Heart left ventricle (tissue), 16 donors: ENCODE measurements around the gene CTDSP2. TPM values are rescaled to one million over a fixed set of nuclear protein-coding genes. Genes with fewer than 3 reads are reported as not detected.
A peak's percentile ranks its signal among the peaks of the same experiment; 100 is the strongest.

Source experiments
- ATAC-seq, 4 donors: fragments of 200-7000 bp; cut with Tn5 transposase; one replicate each; pipeline ENCODE4 v1.9.1; 2020 to 2022; ENCODE audit warnings: moderate library complexity in 4 of 4, mild to moderate bottlenecking in 3 of 4, moderate number of reproducible peaks in 1 of 4
- DNase-seq, 5 donors: peaks; one replicate each; pipeline ENCODE4 v3.0.0-alpha.2; 2020
- H3K27ac ChIP-seq, 12 donors: fragments of 200-600 bp; sonication (generic) in 4 of 12; one replicate each; pipeline versions ENCODE4 v1.5.0 to v1.8.0; 2016 to 2022; ENCODE audit warnings: mild to moderate bottlenecking in 2 of 12
- H3K27me3 ChIP-seq, 9 donors: fragments of 200-600 bp; sonication (generic) in 2 of 9; one replicate each; pipeline versions ENCODE4 v1.5.1 to v1.8.0; 2016 to 2022; ENCODE audit warnings: mild to moderate bottlenecking in 3 of 9
- H3K36me3 ChIP-seq, 9 donors: fragments of 200-600 bp; sonication (generic) in 2 of 9; one replicate each; pipeline versions ENCODE4 v1.5.0 to v1.8.0; 2018 to 2022; ENCODE audit warnings: mild to moderate bottlenecking in 2 of 9
- H3K4me1 ChIP-seq, 12 donors: fragments of 200-600 bp; sonication (generic) in 4 of 12; one replicate each; pipeline versions ENCODE4 v1.5.0 to v1.8.0; 2016 to 2022; ENCODE audit warnings: mild to moderate bottlenecking in 3 of 12
- H3K4me3 ChIP-seq, 12 donors: fragments of 200-600 bp; sonication (generic) in 4 of 12; one replicate each; pipeline versions ENCODE4 v1.5.0 to v1.8.0; 2017 to 2022; ENCODE audit warnings: mild to moderate bottlenecking in 9 of 12, moderate library complexity in 4 of 12
- H3K9me3 ChIP-seq, 12 donors: fragments of 200-600 bp; sonication (generic) in 4 of 12; one replicate each; pipeline versions ENCODE4 v1.5.0 to v1.8.0; 2016 to 2022; ENCODE audit warnings: mild to moderate bottlenecking in 1 of 12
- CTCF ChIP-seq, 12 donors: fragments of 200-600 bp; sonication (generic) in 4 of 12; IDR thresholded peaks; one replicate each; pipeline versions ENCODE4 v1.5.0 to v1.8.0; 2018 to 2022; ENCODE audit warnings: antibody characterized with exemption in 12 of 12, mild to moderate bottlenecking in 5 of 12
- POLR2A ChIP-seq, 2 donors: fragments of 450-650 bp; IDR thresholded peaks; one replicate each; pipeline ENCODE4 v1.6.1; 2017; ENCODE audit warnings: antibody characterized with exemption in 2 of 2, mild to moderate bottlenecking in 2 of 2, moderate library complexity in 2 of 2
- WGBS, 4 donors: extraction: QIAGEN DNeasy Blood & Tissue Kit in 2 of 4; methylation state at CpG; one replicate each; pipeline versions ENCODE4 v1.1.5 to v1.1.7; 2013 to 2018; 5-methylcytosine and 5-hydroxymethylcytosine counted together
- intact Hi-C, 10 donors: fragments of 100-400 bp; cut with DNase I; formaldehyde crosslinking; loops; one replicate each; pipeline versions ENCODE4 v1.11.1 to v1.14.2; 2022
- polyA plus RNA-seq, 2 donors: library from polyadenylated mRNA; stranded (reverse); fragments of 200-250 nt; gene quantifications; one replicate each; pipeline ENCODE4 v1.2.3, GENCODE V29; 2013
- total RNA-seq, 9 donors: library from RNA; depleted of rRNA in 2 of 9; stranded (reverse); fragments of >200 nt in 2 of 9; fragmentation: NEBNext Ultra II Directional in 3 of 9; extraction: Animal tissue kit (Norgen Biotek cat#: 25700) in 3 of 9; gene quantifications; one replicate each; pipeline versions ENCODE4 v1.1.0 to v1.2.4, GENCODE V29; 2016 to 2023
- donor health status: ischemic (EF 13 %, LVEDD 7.1; RV severe dilation, severe dysfunction).
- donor health status: healthy with polysubstance abuse.
- donor health status: DM: no; HTN: yes; CAD: no.
- donor health status: DM: no; HTN: no; CAD: no.
- donor health status: ischemic (EF 25% LVEDD 6.9; RV normal size, moderate dysfunction).
- donor health status: ischemic (EF 25% LVEDD 5.7; RV mildly dilated, moderate dysfunction).
- donor health status: healthy.
- donor health status: DM: yes; HTN: yes; CAD: no.
- donor health status: ischemic (EF 35%, LVEDD 5.7; RV mildly dilated, moderate dysfunction).
- donor health status: nonischemic (EF 11% LVEDD 7.7; RV severe dilation, severe dysfunction).
- donor health status: DM: yes; HTN: yes; CAD: no.
- donor health status: PGD.
- donor health status: ischemic (EF 29% LVEDD 5.4; RV normal size, mild dysfunction).
- donor health status: nonischemic (EF 23%, LVEDD 6.1; RV moderate dilation, normal function).

CTDSP2 gene
- total and polyA plus RNA-seq, 11 donors = 28.0 to 191 (median 82.9) TPM

GRCh38 chr12:57816855-57817151 is 29.7 kb downstream of the CTDSP2 start:
- peak in 4 of 5 donors; percentile 63 to 81 (median 66) for DNase-seq
- no peak overlapping the region for H3K4me3 ChIP-seq
- no peak for TF ChIP-seq POLR2A (IDR thresholded peaks at IDR 0.05)
- no peak for TF ChIP-seq CTCF (IDR thresholded peaks at IDR 0.05)
- peaks cover 0 to 56% (median 42%) of the 10 kb centered on the region in 9 donors for H3K36me3 ChIP-seq
- intact Hi-C loops = no loop called here
- no peaks in the 10 kb centered on the region for H3K27me3 ChIP-seq
- 37 to 63% (median 47%) methylated on average over 5 of the region's 5 CpGs for WGBS, 4 donors
- H3K27ac ChIP-seq = peak overlapping the region; percentile 35 to 87 (median 70)
- H3K4me1 ChIP-seq = peaks cover 7 to 56% (median 46%) of the 10 kb centered on the region in 12 donors
- peak; percentile 78 to 89 (median 84) for ATAC-seq
- no peaks in the 10 kb centered on the region for H3K9me3 ChIP-seq

GRCh38 chr12:57816001-57816854 is 30.3 kb downstream of the CTDSP2 start:
- Histone ChIP-seq H3K27me3 (no peaks in the 10 kb centered on the region), H3K9me3 (no peaks in the 10 kb centered on the region), H3K4me3 (no peak overlapping the region), H3K27ac (peak overlapping the region; percentile 35 to 76 (median 69)), H3K4me1 (peaks cover 7 to 54% (median 44%) of the 10 kb centered on the region in 12 donors), H3K36me3 (peaks cover 0 to 56% (median 42%) of the 10 kb centered on the region in 9 donors)
- no peak for TF ChIP-seq CTCF (IDR thresholded peaks at IDR 0.05)
- 37 to 69% (median 46%) methylated on average over 2 to 3 of the region's 3 CpGs for WGBS, 4 donors
- ATAC-seq (no peak), DNase-seq (no peak)
- intact Hi-C loops = no loop called here

- DNase-seq (no peak), ATAC-seq (no peak)
- Histone ChIP-seq H3K4me1 (peaks cover 7 to 54% (median 44%) of the 10 kb centered on the region in 12 donors), H3K27ac (peak overlapping the region; percentile 35 to 76 (median 69)), H3K9me3 (no peaks in the 10 kb centered on the region), H3K4me3 (no peak overlapping the region), H3K36me3 (peaks cover 0 to 59% (median 42%) of the 10 kb centered on the region in 9 donors), H3K27me3 (no peaks in the 10 kb centered on the region)
- no peak for TF ChIP-seq POLR2A (IDR thresholded peaks at IDR 0.05)
- TF ChIP-seq CTCF (IDR thresholded peaks at IDR 0.05) = no peak
- 85 to 88% (median 86%) methylated on average over 11 to 13 of the region's 13 CpGs for WGBS, 4 donors
- intact Hi-C loops = no loop called here
Measured at GRCh38 chr12:57815177-57816000, 31.1 kb downstream of the CTDSP2 start.
